Uterus (tissue), 4 donors: ENCODE measurements around the gene KCNMA1. TPM values are rescaled to one million over a fixed set of nuclear protein-coding genes. Genes with fewer than 3 reads are reported as not detected.

ENCODE experiments used
- DNase-seq, 2 donors: peaks; one replicate each; pipeline ENCODE4 v3.0.0-alpha.2; 2019 to 2020
- H3K27ac ChIP-seq, 2 donors: fragments of 200-600 bp; sonication (generic); 1 replicate in 1 of 2; 2 replicates in 1 of 2; pipeline ENCODE4 v1.5.1; 2016 to 2018
- H3K27me3 ChIP-seq, 2 donors: fragments of 200-600 bp; sonication (generic); one replicate each; pipeline ENCODE4 v1.5.1; 2018 to 2019; ENCODE audit warnings: control low read depth in 1 of 2
- H3K36me3 ChIP-seq, 2 donors: fragments of 200-600 bp; sonication (generic); one replicate each; pipeline ENCODE4 v1.5.1; 2019; ENCODE audit warnings: control low read depth in 1 of 2
- H3K4me1 ChIP-seq, 2 donors: fragments of 200-600 bp; sonication (generic); one replicate each; pipeline ENCODE4 v1.5.1; 2018 to 2019; ENCODE audit warnings: control low read depth in 1 of 2
- H3K4me3 ChIP-seq, 2 donors: fragments of 200-600 bp; sonication (generic); 1 replicate in 1 of 2; 2 replicates in 1 of 2; pipeline ENCODE4 v1.5.1; 2018 to 2019; ENCODE audit warnings: mild to moderate bottlenecking in 1 of 2
- H3K9me3 ChIP-seq, 2 donors: fragments of 200-600 bp; sonication (generic); one replicate each; pipeline ENCODE4 v1.5.1; 2019; ENCODE audit warnings: control low read depth in 1 of 2
- CTCF ChIP-seq, 4 experiments: fragments of 200-600 bp in 2 of 4; fragments of 450-650 bp in 2 of 4; sonication (generic) in 2 of 4; IDR thresholded peaks; one replicate each; pipeline ENCODE4 v1.5.1; 2016 to 2019; ENCODE audit warnings: antibody characterized with exemption in 4 of 4, mild to moderate bottlenecking in 2 of 4, moderate library complexity in 1 of 4
- POLR2A ChIP-seq, 2 donors: fragments of 450-650 bp; IDR thresholded peaks; one replicate each; pipeline ENCODE4 v1.6.1; 2016; ENCODE audit warnings: antibody characterized with exemption in 2 of 2, mild to moderate bottlenecking in 1 of 2, moderate library complexity in 1 of 2
- intact Hi-C: fragments of 100-400 bp; cut with DNase I; formaldehyde crosslinking; loops from one replicate; pipeline ENCODE4 v1.15.1; 2023; ENCODE audit warnings: low total_unique reads
- total RNA-seq, 4 donors: library from RNA; depleted of rRNA in 3 of 4; stranded (reverse); fragments of >200 nt in 3 of 4; gene quantifications; one replicate each; pipeline versions ENCODE4 v1.1.0 to v1.2.4, GENCODE V29; 2014 to 2023
- donor health status: DM: yes; HTN: yes; CAD: no.

The KCNMA1 gene
- total RNA-seq, 4 donors from 2014 or later = 86.2 to 236 (median 164) TPM

- Histone ChIP-seq H3K9me3 (no peaks in the 10 kb centered on the region), H3K27me3 (no peaks in the 10 kb centered on the region), H3K4me1 (no peaks in the 10 kb centered on the region), H3K36me3 (no peaks in the 10 kb centered on the region), H3K4me3 (no peak overlapping the region), H3K27ac (no peak overlapping the region)
- no peak for TF ChIP-seq CTCF (IDR thresholded peaks at IDR 0.05)
- no peak for TF ChIP-seq POLR2A (IDR thresholded peaks at IDR 0.05)
- no peak for DNase-seq
- intact Hi-C loops = no loop called here
Measured at GRCh38 chr10:77679217-77679616, 41.6 kb upstream of the KCNMA1 start.

- Histone ChIP-seq H3K27ac (no peak overlapping the region), H3K27me3 (no peaks in the 10 kb centered on the region), H3K4me3 (no peak overlapping the region), H3K9me3 (no peaks in the 10 kb centered on the region), H3K4me1 (no peaks in the 10 kb centered on the region), H3K36me3 (no peaks in the 10 kb centered on the region)
- intact Hi-C loops = no loop called here
- no peak for DNase-seq
- TF ChIP-seq CTCF (IDR thresholded peaks at IDR 0.05) (no peak), POLR2A (IDR thresholded peaks at IDR 0.05) (no peak)
Measured at GRCh38 chr10:77678146-77678545, 40.5 kb upstream of the KCNMA1 start.

GRCh38 chr10:77675347-77675746 lies 37.7 kb upstream of the KCNMA1 start:
- H3K9me3 ChIP-seq = no peaks in the 10 kb centered on the region
- no peak for DNase-seq
- H3K36me3 ChIP-seq = no peaks in the 10 kb centered on the region
- TF ChIP-seq POLR2A (IDR thresholded peaks at IDR 0.05) (no peak), CTCF (IDR thresholded peaks at IDR 0.05) (no peak)
- no peak overlapping the region for H3K4me3 ChIP-seq
- no peaks in the 10 kb centered on the region for H3K27me3 ChIP-seq
- H3K4me1 ChIP-seq = no peaks in the 10 kb centered on the region
- intact Hi-C loops = no loop called here
- H3K27ac ChIP-seq = no peak overlapping the region

GRCh38 chr10:77673515-77674140 lies 36.0 kb upstream of the KCNMA1 start:
- H3K27ac ChIP-seq = no peak overlapping the region
- intact Hi-C loops = no loop called here
- H3K4me3 ChIP-seq = no peak overlapping the region
- no peaks in the 10 kb centered on the region for H3K27me3 ChIP-seq
- no peaks in the 10 kb centered on the region for H3K9me3 ChIP-seq
- DNase-seq = no peak
- no peaks in the 10 kb centered on the region for H3K4me1 ChIP-seq
- TF ChIP-seq CTCF (IDR thresholded peaks at IDR 0.05) (no peak), POLR2A (IDR thresholded peaks at IDR 0.05) (no peak)
- H3K36me3 ChIP-seq = no peaks in the 10 kb centered on the region

- H3K9me3 ChIP-seq = no peaks in the 10 kb centered on the region
- H3K4me1 ChIP-seq = no peaks in the 10 kb centered on the region
- no peak overlapping the region for H3K4me3 ChIP-seq
- no peak for DNase-seq
- H3K27ac ChIP-seq = no peak overlapping the region
- H3K27me3 ChIP-seq = no peaks in the 10 kb centered on the region
- H3K36me3 ChIP-seq = no peaks in the 10 kb centered on the region
- intact Hi-C loops = no loop called here
- TF ChIP-seq CTCF (IDR thresholded peaks at IDR 0.05) (no peak), POLR2A (IDR thresholded peaks at IDR 0.05) (no peak)
Measured at GRCh38 chr10:77673101-77673500, 35.5 kb upstream of the KCNMA1 start.
